ENCODE results near the gene RASAL1.

Gene RASAL1

GRCh38 chr12:113094738-113095137, 40.8 kb downstream of the RASAL1 start:
- no peak for DNase-seq

- no peak for DNase-seq
Measured at GRCh38 chr12:113093409-113094101, 42.0 kb downstream of the RASAL1 start.

GRCh38 chr12:113092607-113093408, 42.8 kb downstream of the RASAL1 start:
- no peak for DNase-seq

- no peak for DNase-seq
Measured at GRCh38 chr12:113091506-113091905, 44.1 kb downstream of the RASAL1 start.

GRCh38 chr12:113090740-113091139, 44.8 kb downstream of the RASAL1 start:
- no peak for DNase-seq

- no peak for DNase-seq
Measured at GRCh38 chr12:113089839-113090238, 45.7 kb downstream of the RASAL1 start.

GRCh38 chr12:113088971-113089756, 46.4 kb downstream of the RASAL1 start:
- no peak for DNase-seq

GRCh38 chr12:113088037-113088436, 47.5 kb downstream of the RASAL1 start:
- no peak for DNase-seq

- DNase-seq, result no peak
Measured at GRCh38 chr12:113087193-113087592, 48.4 kb downstream of the RASAL1 start.

- no peak for DNase-seq
Measured at GRCh38 chr12:113086249-113087164, 49.1 kb downstream of the RASAL1 start.

GRCh38 chr12:113083863-113084435, 51.6 kb downstream of the RASAL1 start:
- no peak for DNase-seq

GRCh38 chr12:113082486-113083148, 52.9 kb downstream of the RASAL1 start:
- DNase-seq, result no peak

- DNase-seq, result no peak
Measured at GRCh38 chr12:113081873-113082272, 53.7 kb downstream of the RASAL1 start.

GRCh38 chr12:113077859-113078255, 57.7 kb downstream of the RASAL1 start:
- DNase-seq, result no peak

GRCh38 chr12:113077057-113077858, 58.3 kb downstream of the RASAL1 start:
- DNase-seq, result no peak

GRCh38 chr12:113075137-113075683, 60.4 kb downstream of the RASAL1 start:
- DNase-seq, result no peak

GRCh38 chr12:113073586-113073985, 62.0 kb downstream of the RASAL1 start:
- DNase-seq, result no peak

GRCh38 chr12:113072136-113072535, 63.4 kb downstream of the RASAL1 start:
- no peak for DNase-seq

- no peak for DNase-seq
Measured at GRCh38 chr12:113071135-113072112, 64.1 kb downstream of the RASAL1 start.

Data from EL (cell line).